HPDE6-E6E7 (cell line): ENCODE measurements around the gene ACOXL.

Source experiments
- DNase-seq: peaks from one replicate; pipeline ENCODE4 v3.0.0; 2011; ENCODE audit warnings: missing footprints; ENCODE audit errors: extremely low spot score

ACOXL gene

DNA sequence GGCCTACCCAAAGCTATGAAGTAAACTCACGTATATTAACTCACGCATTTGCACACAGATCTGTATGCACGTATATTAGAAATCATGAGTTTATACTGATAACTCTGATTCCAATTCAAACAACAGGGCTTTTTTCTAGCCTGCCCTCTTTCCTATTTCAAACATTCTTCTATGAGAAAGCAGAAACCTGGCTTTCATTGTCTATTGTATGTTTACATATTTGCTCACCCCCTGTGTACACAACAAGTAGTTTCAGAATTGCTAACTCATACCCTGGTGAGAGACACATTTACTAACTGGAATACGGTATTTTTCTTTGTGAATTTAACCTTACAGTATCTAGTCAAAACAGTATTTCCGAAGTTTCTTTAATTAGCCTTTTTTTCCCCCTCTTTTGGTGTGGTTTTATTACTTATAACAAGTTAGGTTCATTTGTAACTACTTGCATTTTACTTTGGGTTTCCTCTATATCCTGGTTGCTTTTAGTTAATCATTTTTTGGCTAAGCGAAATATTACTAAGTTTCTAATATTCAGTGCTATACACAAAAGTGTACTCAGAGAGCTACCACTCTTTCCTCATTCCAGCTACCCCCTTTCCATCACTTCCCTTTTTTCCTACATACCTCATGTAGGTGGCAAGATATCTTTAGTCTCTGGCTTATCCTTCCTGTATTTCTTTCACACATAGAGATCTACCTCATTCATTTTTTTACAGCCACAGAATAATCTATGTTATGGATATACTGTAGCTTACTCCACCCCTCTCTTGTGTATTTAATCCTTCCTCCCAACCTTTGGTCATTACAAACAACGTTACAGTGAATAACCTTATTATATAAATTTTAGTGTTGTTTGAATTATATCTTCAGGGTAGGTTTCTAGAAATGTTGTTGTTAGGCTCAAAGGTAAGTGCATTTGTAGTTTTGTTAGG, 275.6 kb downstream of the ACOXL start:
- no peak for DNase-seq

- no peak for DNase-seq
These were observed 278.8 kb downstream of the ACOXL start for GRCh38 chr2:111011218-111011617.

DNA sequence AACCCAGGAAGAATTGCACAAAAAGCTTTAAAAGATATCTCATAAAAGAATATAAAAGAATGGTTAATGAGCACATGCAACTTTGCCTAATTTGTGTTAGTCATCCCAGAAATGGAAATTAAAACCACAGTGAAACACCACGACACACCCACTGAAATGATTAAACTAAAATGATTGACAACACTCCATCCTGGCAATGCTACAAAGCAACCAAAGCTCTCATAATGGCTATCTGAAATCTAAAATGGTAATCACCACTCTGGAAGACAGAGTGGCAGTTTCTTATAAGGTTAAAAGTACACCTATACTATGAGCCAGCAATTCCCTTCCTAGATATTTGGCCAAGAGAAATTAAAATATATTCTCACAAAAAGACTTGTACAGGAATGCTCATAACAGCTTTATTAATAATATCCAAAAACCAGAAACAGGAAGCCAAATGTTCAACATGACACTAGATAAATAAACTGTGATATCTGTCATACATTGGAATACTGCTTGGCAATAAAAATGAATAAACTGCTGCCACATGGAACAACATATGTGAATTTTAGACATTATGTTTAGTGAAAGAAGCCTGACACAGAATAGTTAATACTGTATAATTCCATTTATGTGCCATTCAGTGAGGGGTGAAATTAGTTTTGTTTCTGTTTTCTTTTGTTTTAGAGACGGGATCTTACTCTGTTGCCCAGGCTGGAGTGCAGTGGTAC, 283.1 kb downstream of the ACOXL start:
- no peak for DNase-seq

- no peak for DNase-seq
These were observed 284.8 kb downstream of the ACOXL start for GRCh38 chr2:111017034-111017622.

- DNase-seq = no peak
These were observed 285.5 kb downstream of the ACOXL start for GRCh38 chr2:111017909-111018308.

- no peak for DNase-seq
These were observed 287.0 kb downstream of the ACOXL start for GRCh38 chr2:111019381-111019780.

- DNase-seq = no peak
These were observed 290.3 kb downstream of the ACOXL start for GRCh38 chr2:111022633-111023032.

DNA sequence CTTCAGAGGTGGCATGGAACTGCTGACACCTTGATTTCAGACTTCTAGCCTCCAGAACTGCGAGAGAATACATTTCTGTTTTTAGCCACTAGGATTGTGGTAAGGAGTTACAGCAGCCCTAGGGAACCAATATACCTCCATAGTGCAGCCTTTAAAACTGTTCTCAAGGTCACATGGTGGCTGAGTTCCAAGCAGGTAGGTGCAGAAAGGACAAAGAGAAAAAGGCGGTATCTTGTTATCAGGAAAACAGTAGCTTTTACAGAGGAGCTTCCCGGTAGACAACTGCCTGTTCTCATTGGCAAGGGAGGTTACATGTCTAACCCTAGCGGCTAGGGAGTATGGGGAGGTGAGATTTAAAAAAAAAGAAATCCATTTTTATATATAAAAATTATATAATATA, 292.1 kb downstream of the ACOXL start:
- no peak for DNase-seq

GRCh38 chr2:111025288-111025687, 292.9 kb downstream of the ACOXL start:
- DNase-seq = no peak

- DNase-seq = no peak
These were observed 296.3 kb downstream of the ACOXL start for GRCh38 chr2:111028720-111029119.

DNA sequence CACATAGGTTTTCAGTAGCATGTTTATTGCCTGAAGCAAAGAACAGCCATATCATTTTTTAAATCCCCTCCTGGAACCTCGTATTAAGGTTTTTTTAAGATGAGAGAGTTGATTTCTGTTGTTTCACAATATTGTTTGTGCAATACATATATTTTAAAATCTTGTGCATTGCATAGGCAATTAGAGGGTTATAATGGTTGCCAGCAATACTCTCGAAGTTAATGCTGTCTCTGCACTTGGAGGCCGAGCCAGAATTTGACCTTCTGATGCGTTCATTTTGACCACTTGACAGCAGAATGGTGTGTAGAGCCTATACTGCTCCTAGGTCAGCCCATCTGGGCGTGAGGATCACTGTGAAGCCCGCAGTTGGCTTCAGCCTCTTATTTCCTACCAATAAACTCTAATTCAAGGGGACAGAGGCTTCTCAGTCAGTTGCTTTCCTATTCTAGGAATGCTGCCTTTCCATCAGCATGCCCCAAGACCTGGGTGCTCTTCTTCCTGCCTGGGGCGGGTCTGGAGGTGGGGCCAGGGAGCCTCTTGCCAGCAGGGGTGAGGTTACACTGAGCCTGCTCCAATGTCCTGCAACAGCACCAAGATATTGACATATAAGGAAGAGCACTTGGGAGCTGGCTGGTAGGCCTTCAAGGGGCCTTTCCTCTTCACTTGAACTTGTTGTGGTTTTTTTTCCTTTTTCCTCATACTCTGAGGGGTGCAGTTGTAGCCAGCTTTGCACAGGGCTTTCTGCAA, 297.0 kb downstream of the ACOXL start:
- peak; percentile 29 for DNase-seq

GRCh38 chr2:111030260-111030891, 298.0 kb downstream of the ACOXL start:
- no peak for DNase-seq

DNA sequence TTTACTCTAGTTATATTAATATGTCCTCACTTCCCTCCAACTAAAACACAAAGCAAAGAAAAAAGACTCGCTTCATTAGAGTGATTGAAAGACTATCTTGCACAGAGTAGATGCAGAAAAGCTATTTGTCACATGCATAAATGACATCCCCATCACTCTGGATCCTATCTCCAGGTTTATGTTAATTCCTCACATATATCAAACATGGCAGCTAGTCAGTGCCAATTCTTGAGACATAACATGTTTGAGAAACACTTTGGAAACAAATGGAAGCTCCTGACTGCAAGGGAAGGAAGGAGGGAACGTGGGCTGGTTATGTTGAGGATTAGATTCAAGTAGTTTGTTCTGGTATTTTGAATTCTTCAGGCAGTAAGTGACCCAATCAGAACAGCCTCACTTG, 298.6 kb downstream of the ACOXL start:
- no peak for DNase-seq

GRCh38 chr2:111031546-111032478, 299.4 kb downstream of the ACOXL start:
- no peak for DNase-seq

DNA sequence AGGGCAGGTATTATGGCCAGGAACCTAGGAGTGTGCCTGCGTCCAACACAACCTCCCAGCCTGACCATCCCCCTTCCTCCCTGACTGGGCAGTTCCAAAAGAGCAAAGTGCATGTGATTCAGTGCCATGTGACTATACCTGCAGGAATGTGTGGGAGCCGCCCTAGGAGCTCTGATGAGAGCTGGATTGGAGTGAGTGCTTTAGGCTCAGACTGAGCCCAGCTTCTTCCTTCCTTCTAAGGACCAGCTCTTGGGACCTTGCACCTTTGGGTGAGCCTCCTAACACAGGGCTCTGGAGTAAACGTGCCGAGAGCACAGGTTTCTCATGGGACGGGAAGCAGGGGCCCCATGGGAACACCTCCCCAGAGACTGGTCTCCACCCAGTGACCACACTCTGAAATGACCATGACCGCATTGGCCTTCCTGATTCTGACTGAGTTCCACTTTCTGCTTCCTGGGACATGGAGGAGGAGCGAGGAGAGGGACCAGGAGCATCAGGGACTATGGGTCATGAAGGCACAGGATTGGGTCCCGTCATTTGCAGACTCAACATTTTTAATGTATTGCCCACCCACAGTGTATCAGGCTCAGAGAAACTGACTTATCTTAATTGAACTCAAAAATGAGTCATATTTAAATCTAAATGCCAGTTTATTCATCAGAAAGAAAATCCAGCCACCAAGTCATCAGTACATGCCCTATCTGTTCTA, 300.5 kb downstream of the ACOXL start:
- peak; percentile 79 for DNase-seq

- no peak for DNase-seq
These were observed 301.8 kb downstream of the ACOXL start for GRCh38 chr2:111034146-111034545.

DNA sequence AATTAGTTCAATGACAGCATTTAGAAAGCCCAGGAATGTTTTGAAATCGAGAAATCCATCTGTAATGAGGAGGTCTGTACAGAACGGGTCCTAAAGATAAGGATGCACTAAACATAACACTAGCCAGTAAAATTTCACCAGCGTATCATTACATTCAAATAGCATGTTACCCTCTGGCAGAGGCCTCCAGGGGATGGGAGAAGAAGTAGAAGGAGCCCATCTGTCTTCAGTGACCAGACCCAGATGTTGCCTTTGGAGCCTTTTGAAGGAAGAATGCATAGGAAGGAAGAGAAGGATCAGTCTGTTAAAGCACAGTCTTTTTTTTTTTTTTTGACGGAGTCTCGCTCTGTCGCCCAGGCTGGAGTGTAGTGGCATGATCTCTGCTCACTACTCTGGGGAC, 302.2 kb downstream of the ACOXL start:
- no peak for DNase-seq

DNA sequence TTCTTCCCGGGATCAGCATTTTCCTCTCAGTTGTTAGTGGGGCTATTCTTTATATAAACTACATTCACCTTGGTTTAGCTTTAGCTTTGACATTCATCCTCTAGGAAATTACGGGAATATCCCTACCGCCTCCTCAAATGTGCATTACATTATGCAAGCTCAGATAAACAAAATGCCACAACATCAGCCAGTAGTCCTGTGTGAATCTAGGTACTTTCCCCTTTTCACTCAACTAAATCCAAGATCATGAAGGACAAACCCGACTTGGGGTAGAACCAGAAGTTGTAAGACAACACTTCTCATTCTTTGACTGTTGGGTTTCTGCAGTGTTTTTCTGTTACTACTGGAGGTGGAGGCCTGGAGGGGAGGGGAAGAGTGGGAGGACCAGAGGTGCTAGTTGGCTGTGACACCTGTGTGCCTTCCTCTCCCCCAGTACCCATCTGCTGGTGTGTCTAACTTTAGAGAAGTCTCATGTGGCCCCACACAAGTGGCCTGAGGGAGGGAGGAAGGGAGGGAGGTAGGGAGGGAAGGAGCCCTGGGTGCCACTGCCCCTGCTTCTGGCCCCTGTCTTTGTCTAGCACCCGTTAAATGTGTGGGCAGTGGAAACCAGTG, 303.6 kb downstream of the ACOXL start:
- no peak for DNase-seq

DNA sequence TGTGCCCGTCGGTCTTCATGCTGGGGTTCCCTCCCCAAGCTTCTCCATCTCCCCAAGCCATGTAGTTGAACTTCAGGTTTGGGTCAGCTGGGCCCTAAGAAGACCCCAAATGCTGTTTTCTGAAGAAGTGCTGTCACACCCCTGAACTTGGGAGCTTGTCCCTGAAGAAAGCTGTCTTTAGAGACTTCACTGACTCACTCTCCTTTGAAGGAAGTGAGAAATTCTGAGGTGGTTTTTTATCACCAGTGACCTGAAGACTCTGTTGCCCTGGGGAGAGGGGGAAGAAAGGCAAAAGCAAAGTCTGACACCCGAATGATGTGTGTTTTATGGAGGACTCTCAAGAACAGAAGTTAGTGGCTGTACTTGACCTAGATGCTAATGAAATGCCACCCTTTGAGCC, 304.8 kb downstream of the ACOXL start:
- DNase-seq = no peak
